B cell (primary cell): Measurements from ENCODE around the gene ARR3. TPM values are rescaled to one million over a fixed set of nuclear protein-coding genes. Genes with fewer than 3 reads are reported as not detected.

Experiments used
- ATAC-seq: fragments of 200-7000 bp; cut with Tn5 transposase; one replicate; pipeline ENCODE4 v1.10.0; 2021; ENCODE audit warnings: low read depth, mild to moderate bottlenecking, moderate number of reproducible peaks, moderate library complexity
- CTCF ChIA-PET: fragments of 350-600 bp; sonication (Branson Sonifier 250); formaldehyde crosslinking; loops from one replicate; lab custom pipeline; 2021; ENCODE audit warnings: antibody characterized with exemption, inconsistent platforms; lab: Charles Lee
- POLR2A ChIA-PET: fragments of 350-600 bp; sonication (Branson Sonifier 250); formaldehyde crosslinking; loops from one replicate; lab custom pipeline; 2021; ENCODE audit warnings: antibody characterized with exemption; lab: Charles Lee
- DNase-seq: peaks from one replicate; pipeline ENCODE4 v3.0.0; 2013
- H2AFZ ChIP-seq: 2 replicates; pipeline ENCODE4 v1.6.1; 2012; ENCODE audit warnings: mild to moderate bottlenecking, low read depth, low read length; ENCODE audit not compliant: insufficient read depth, poor library complexity, severe bottlenecking
- H3K27ac ChIP-seq, 2 donors: 1 replicate in 1 of 2; 2 replicates in 1 of 2; pipeline ENCODE4 v1.5.1; 2012 to 2013; ENCODE audit warnings: low read length in 2 of 2, mild to moderate bottlenecking in 2 of 2, moderate library complexity in 1 of 2
- H3K27me3 ChIP-seq, 4 experiments: fragments of 200-600 bp in 1 of 4; sonication (generic) in 1 of 4; replicated peaks in 1 of 4; 1 replicate in 2 of 4; 2 replicates in 2 of 4; pipeline versions ENCODE4 v1.6.1 to v1.7.0; 2013 to 2016; ENCODE audit warnings: low read length in 3 of 4, mild to moderate bottlenecking in 2 of 4, mixed read lengths in 1 of 4, moderate library complexity in 1 of 4; ENCODE audit not compliant: insufficient read depth in 4 of 4, control insufficient read depth in 3 of 4; ENCODE audit errors: control extremely low read depth in 1 of 4
- H3K36me3 ChIP-seq, 2 experiments: replicated peaks in 1 of 2; 1 replicate in 1 of 2; 2 replicates in 1 of 2; pipeline versions ENCODE4 v1.6.1 to v1.7.1; 2013; ENCODE audit warnings: low read length in 1 of 2; ENCODE audit not compliant: insufficient read depth in 2 of 2, control insufficient read depth in 1 of 2; ENCODE audit errors: control extremely low read depth in 1 of 2, extremely low read depth in 1 of 2
- H3K4me1 ChIP-seq, 2 donors: fragments of 200-600 bp in 1 of 2; sonication (generic) in 1 of 2; 1 replicate in 1 of 2; 2 replicates in 1 of 2; pipeline versions ENCODE4 v1.5.1 to v1.6.1; 2013 to 2017; ENCODE audit warnings: low read length in 2 of 2; ENCODE audit not compliant: control insufficient read depth in 2 of 2, insufficient read depth in 2 of 2
- H3K4me2 ChIP-seq: replicated peaks from 2 replicates; pipeline ENCODE3; 2012; ENCODE audit warnings: mild to moderate bottlenecking, low read depth, low read length; ENCODE audit not compliant: poor library complexity, severe bottlenecking
- H3K4me3 ChIP-seq, 5 experiments: fragments of 200-600 bp in 1 of 5; sonication (generic) in 1 of 5; 1 replicate in 3 of 5; 2 replicates in 2 of 5; pipeline versions ENCODE4 v1.5.1 to v1.7.0; 2011 to 2016; ENCODE audit warnings: low read length in 4 of 5, mild to moderate bottlenecking in 4 of 5, low read depth in 2 of 5, control low read depth in 1 of 5, moderate library complexity in 1 of 5; ENCODE audit not compliant: insufficient read depth in 1 of 5; ENCODE audit errors: control extremely low read depth in 1 of 5, extremely low read depth in 1 of 5
- H3K79me2 ChIP-seq: fragments of 200-600 bp; sonication (generic); one replicate; pipeline ENCODE4 v1.6.0; 2016; ENCODE audit warnings: low read length; ENCODE audit not compliant: control insufficient read depth, insufficient read depth
- H3K9ac ChIP-seq: fragments of 200-600 bp; sonication (generic); 2 replicates; pipeline ENCODE4 v1.6.1; 2017; ENCODE audit warnings: mild to moderate bottlenecking, low read length, moderate library complexity
- H3K9me3 ChIP-seq, 3 donors: one replicate each; pipeline versions ENCODE4 v1.6.1 to v1.7.1; 2013; ENCODE audit warnings: low read length in 2 of 3; ENCODE audit not compliant: control insufficient read depth in 2 of 3, insufficient read depth in 1 of 3; ENCODE audit errors: control extremely low read depth in 1 of 3
- H4K20me1 ChIP-seq: 2 replicates; pipeline ENCODE4 v1.6.0; 2012; ENCODE audit warnings: mild to moderate bottlenecking, low read length; ENCODE audit not compliant: insufficient read depth, control insufficient read depth, poor library complexity, severe bottlenecking
- H3K27ac Mint-ChIP-seq: one replicate; pipeline ENCODE4 v1.8.0; 2021; ENCODE audit warnings: mixed read lengths
- H3K27me3 Mint-ChIP-seq: one replicate; pipeline ENCODE4 v1.8.0; 2021; ENCODE audit warnings: mixed read lengths
- H3K4me1 Mint-ChIP-seq: one replicate; pipeline ENCODE4 v1.8.0; 2021; ENCODE audit warnings: mixed read lengths
- H3K4me3 Mint-ChIP-seq: one replicate; pipeline ENCODE4 v1.8.0; 2021; ENCODE audit warnings: mixed read lengths
- H3K9me3 Mint-ChIP-seq: one replicate; pipeline ENCODE4 v1.8.0; 2022; ENCODE audit warnings: mixed read lengths; ENCODE audit not compliant: insufficient read depth
- EZH2 ChIP-seq: IDR thresholded peaks from 2 replicates; pipeline ENCODE4 v1.6.1; 2012; ENCODE audit warnings: borderline replicate concordance, low read depth, mild to moderate bottlenecking, moderate library complexity, low read length; ENCODE audit not compliant: insufficient read depth, poor library complexity, severe bottlenecking
- WGBS: methylation state at CpG from one replicate; pipeline ENCODE4 v1.1.5; 2013; ENCODE audit warnings: missing lambda C conversion rate; ENCODE audit not compliant: insufficient coverage; 5-methylcytosine and 5-hydroxymethylcytosine counted together
- intact Hi-C: fragments of 100-400 bp; cut with micrococcal nuclease; formaldehyde crosslinking; loops from one replicate; pipeline ENCODE4 v1.10.0; 2022
- polyA plus RNA-seq: library from polyadenylated mRNA; depleted of rRNA; stranded (reverse); fragments of >200 nt; gene quantifications from 2 replicates; pipeline ENCODE4 v1.2.3, GENCODE V29; 2012
- small RNA-seq: library from RNA; depleted of rRNA; stranded (forward); fragments of <200 nt; gene quantifications from one replicate; pipeline ENCODE3, GENCODE V24; 2012; ENCODE audit warnings: low replicate concordance, low read depth; ENCODE audit not compliant: insufficient read length
- total RNA-seq, 2 donors: library from RNA; stranded (reverse); fragments of 120-200 nt in 1 of 2; gene quantifications; 1 replicate in 1 of 2; 2 replicates in 1 of 2; pipeline versions ENCODE4 v1.2.3 to v1.2.4, GENCODE V29; 2013 to 2022
- TF ChIP-seq, protein P1 (sequence below): fragments of 200-600 bp; IDR thresholded peaks from one replicate; pipeline ENCODE4 v1.8.0; 2022; ENCODE audit warnings: antibody characterized with exemption, mild to moderate bottlenecking

Gene ARR3
- total and polyA plus RNA-seq, 2 donors (not counting 1 experiment from before 2014, with no cell fraction given) = not detected

- Histone ChIP-seq H3K36me3 (no peaks in the 10 kb centered on the region), H3K9me3 (no peaks in the 10 kb centered on the region), H3K27me3 (no peaks in the 10 kb centered on the region), H3K27ac (no peak overlapping the region), H3K4me3 (no peak overlapping the region), H4K20me1 (no peaks in the 10 kb centered on the region), H3K4me2 (no peak overlapping the region), H3K9ac (no peak overlapping the region), H3K4me1 (no peaks in the 10 kb centered on the region), H2AFZ (no peak overlapping the region), H3K79me2 (no peaks in the 10 kb centered on the region)
- no CpG with 5 or more reads among the region's 2 CpGs for WGBS
- DNase-seq (no peak), ATAC-seq (no peak)
- H3K27me3 Mint-ChIP-seq = no peaks in the 10 kb centered on the region
- intact Hi-C loops = no loop called here
- no peak overlapping the region for H3K4me3 Mint-ChIP-seq
- H3K4me1 Mint-ChIP-seq = no peaks in the 10 kb centered on the region
- no peaks in the 10 kb centered on the region for H3K9me3 Mint-ChIP-seq
- TF ChIP-seq EZH2 = no peak
- TF ChIP-seq, protein P1, sequence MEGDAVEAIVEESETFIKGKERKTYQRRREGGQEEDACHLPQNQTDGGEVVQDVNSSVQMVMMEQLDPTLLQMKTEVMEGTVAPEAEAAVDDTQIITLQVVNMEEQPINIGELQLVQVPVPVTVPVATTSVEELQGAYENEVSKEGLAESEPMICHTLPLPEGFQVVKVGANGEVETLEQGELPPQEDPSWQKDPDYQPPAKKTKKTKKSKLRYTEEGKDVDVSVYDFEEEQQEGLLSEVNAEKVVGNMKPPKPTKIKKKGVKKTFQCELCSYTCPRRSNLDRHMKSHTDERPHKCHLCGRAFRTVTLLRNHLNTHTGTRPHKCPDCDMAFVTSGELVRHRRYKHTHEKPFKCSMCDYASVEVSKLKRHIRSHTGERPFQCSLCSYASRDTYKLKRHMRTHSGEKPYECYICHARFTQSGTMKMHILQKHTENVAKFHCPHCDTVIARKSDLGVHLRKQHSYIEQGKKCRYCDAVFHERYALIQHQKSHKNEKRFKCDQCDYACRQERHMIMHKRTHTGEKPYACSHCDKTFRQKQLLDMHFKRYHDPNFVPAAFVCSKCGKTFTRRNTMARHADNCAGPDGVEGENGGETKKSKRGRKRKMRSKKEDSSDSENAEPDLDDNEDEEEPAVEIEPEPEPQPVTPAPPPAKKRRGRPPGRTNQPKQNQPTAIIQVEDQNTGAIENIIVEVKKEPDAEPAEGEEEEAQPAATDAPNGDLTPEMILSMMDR = no peak
- H3K27ac Mint-ChIP-seq = no peak overlapping the region
- ChIA-PET CTCF (no interaction called here), POLR2A (no interaction called here)
These were observed 56.2 kb downstream of the ARR3 start for GRCh38 chrX:70324326-70324725.

GRCh38 chrX:70331161-70331560, 63.0 kb downstream of the ARR3 start:
- H3K9me3 ChIP-seq = no peaks in the 10 kb centered on the region
- Mint-ChIP-seq H3K9me3 (no peaks in the 10 kb centered on the region), H3K27ac (no peak overlapping the region), H3K4me1 (no peaks in the 10 kb centered on the region), H3K27me3 (no peaks in the 10 kb centered on the region), H3K4me3 (no peak overlapping the region)
- ChIA-PET POLR2A (no interaction called here), CTCF (no interaction called here)
- no peak overlapping the region for H3K27ac ChIP-seq
- ATAC-seq (no peak), DNase-seq (no peak)
- WGBS = no CpG with 5 or more reads among the region's 1 CpG
- no peak overlapping the region for H3K9ac ChIP-seq
- intact Hi-C loops = no loop called here
- no peak overlapping the region for H3K4me2 ChIP-seq
- no peaks in the 10 kb centered on the region for H3K79me2 ChIP-seq
- H3K27me3 ChIP-seq = no peaks in the 10 kb centered on the region
- H3K36me3 ChIP-seq = no peaks in the 10 kb centered on the region
- TF ChIP-seq, protein P1 = no peak
- no peak for TF ChIP-seq EZH2
- H3K4me1 ChIP-seq = no peaks in the 10 kb centered on the region
- no peak overlapping the region for H3K4me3 ChIP-seq
- H4K20me1 ChIP-seq = no peaks in the 10 kb centered on the region
- no peak overlapping the region for H2AFZ ChIP-seq

Small RNAs within 50 kb of the gene (small RNA-seq; reads per million reads assigned to genes)
- gene RNA5SP507 = not detected

Other genes with a start within 250 kb of the ARR3 start
- not detected in 2 replicates for gene AWAT2, start 218.4 kb upstream of the ARR3 start, total RNA-seq
- gene AWAT2, start 218.4 kb upstream of the ARR3 start, polyA plus RNA-seq = not detected in 2 replicates
- gene OTUD6A, start 205.9 kb upstream of the ARR3 start, total RNA-seq = not detected in 2 replicates
- not detected in 2 replicates for gene OTUD6A, start 205.9 kb upstream of the ARR3 start, polyA plus RNA-seq
- 51.8 and 54.7 TPM in 2 replicates for gene IGBP1, start 134.9 kb upstream of the ARR3 start, total RNA-seq
- 40.1 and 45.3 TPM in 2 replicates for gene IGBP1, start 134.9 kb upstream of the ARR3 start, polyA plus RNA-seq
- gene DGAT2L6, start 90.9 kb upstream of the ARR3 start, total RNA-seq = not detected in 2 replicates
- gene DGAT2L6, start 90.9 kb upstream of the ARR3 start, polyA plus RNA-seq = not detected in 2 replicates
- gene AWAT1, start 33.7 kb upstream of the ARR3 start, total RNA-seq = not detected in 2 replicates
- not detected in 2 replicates for gene AWAT1, start 33.7 kb upstream of the ARR3 start, polyA plus RNA-seq
- 0.76 and 0.80 TPM in 2 replicates for gene P2RY4, start 8.1 kb upstream of the ARR3 start, total RNA-seq
- 0.14 and 0.34 TPM in 2 replicates for gene P2RY4, start 8.1 kb upstream of the ARR3 start, polyA plus RNA-seq
- not detected in 2 replicates for gene RAB41, start 13.8 kb downstream of the ARR3 start, total RNA-seq
- gene RAB41, start 13.8 kb downstream of the ARR3 start, polyA plus RNA-seq = not detected in 2 replicates
- 12.0 and 13.8 TPM in 2 replicates for gene PDZD11, start 21.6 kb downstream of the ARR3 start, total RNA-seq
- 10.9 and 16.3 TPM in 2 replicates for gene PDZD11, start 21.6 kb downstream of the ARR3 start, polyA plus RNA-seq
- gene KIF4A, start 21.8 kb downstream of the ARR3 start, total RNA-seq = 0.07 and 0.22 TPM in 2 replicates
- gene KIF4A, start 21.8 kb downstream of the ARR3 start, polyA plus RNA-seq = 0.06 TPM in 2 replicates
- gene GDPD2, start 155.0 kb downstream of the ARR3 start, total RNA-seq = not detected in 2 replicates
- not detected in 2 replicates for gene GDPD2, start 155.0 kb downstream of the ARR3 start, polyA plus RNA-seq
- gene DLG3, start 176.5 kb downstream of the ARR3 start, total RNA-seq = 6.9 and 7.4 TPM in 2 replicates
- 1.5 and 3.0 TPM in 2 replicates for gene DLG3, start 176.5 kb downstream of the ARR3 start, polyA plus RNA-seq